Liver (tissue), 3 donors: ENCODE results near the gene CARS1.

ENCODE experiments used
- CTCF ChIP-seq: fragments of 150-350 bp; IDR thresholded peaks from 2 replicates; pipeline ENCODE4 v1.5.1; 2017; ENCODE audit warnings: improper control_type of control experiment, low read depth, low read length; ENCODE audit not compliant: missing input control
- EGR1 ChIP-seq, 2 donors: IDR thresholded peaks; 2 replicates each; pipeline ENCODE4 v1.6.1; 2016 to 2018; ENCODE audit warnings: antibody characterized with exemption in 2 of 2, low read depth in 2 of 2
- FOXA1 ChIP-seq: IDR thresholded peaks from 2 replicates; pipeline ENCODE4 v1.6.1; 2016; ENCODE audit warnings: antibody characterized with exemption
- GABPA ChIP-seq, 2 donors: IDR thresholded peaks in 1 of 2; conservative IDR thresholded peaks in 1 of 2; 2 replicates each; pipeline ENCODE4 v1.6.1; 2016; ENCODE audit warnings: antibody characterized with exemption in 2 of 2, mild to moderate bottlenecking in 1 of 2, moderate library complexity in 1 of 2
- HNF4A ChIP-seq, 2 donors: conservative IDR thresholded peaks; 2 replicates each; pipeline ENCODE4 v1.6.1; 2016; ENCODE audit warnings: antibody characterized with exemption in 2 of 2, mild to moderate bottlenecking in 2 of 2
- JUND ChIP-seq, 2 donors: IDR thresholded peaks; 2 replicates each; pipeline ENCODE4 v1.6.1; 2016; ENCODE audit warnings: antibody characterized with exemption in 2 of 2
- MAX ChIP-seq: IDR thresholded peaks from 2 replicates; pipeline ENCODE4 v1.6.1; 2016; ENCODE audit warnings: antibody characterized with exemption
- RAD21 ChIP-seq, 2 donors: IDR thresholded peaks; 2 replicates each; pipeline ENCODE4 v1.6.1; 2016; ENCODE audit warnings: antibody characterized with exemption in 2 of 2, mild to moderate bottlenecking in 2 of 2
- RXRA ChIP-seq, 2 donors: IDR thresholded peaks; 2 replicates each; pipeline ENCODE4 v1.6.1; 2017 to 2018; ENCODE audit warnings: antibody characterized with exemption in 2 of 2, mild to moderate bottlenecking in 1 of 2
- TAF1 ChIP-seq: conservative IDR thresholded peaks from 2 replicates; pipeline ENCODE4 v1.6.1; 2016; ENCODE audit warnings: antibody characterized with exemption, mild to moderate bottlenecking
- YY1 ChIP-seq: IDR thresholded peaks from 2 replicates; pipeline ENCODE4 v1.6.1; 2016; ENCODE audit warnings: antibody characterized with exemption, mild to moderate bottlenecking
- donor health status: healthy.
- donor health status: healthy.

- no peak for TF ChIP-seq FOXA1
- TF ChIP-seq EGR1 (IDR thresholded peaks at IDR 0.05; ENCODE audit: low read depth in 2 of 2) = no peak
- no peak for TF ChIP-seq TAF1
- TF ChIP-seq CTCF = no peak
- TF ChIP-seq JUND (IDR thresholded peaks at IDR 0.05) = no peak
- TF ChIP-seq GABPA (IDR thresholded peaks at IDR 0.05 in 1 of 2, conservative IDR thresholded peaks at IDR 0.05 in 1 of 2) = no peak
- TF ChIP-seq HNF4A (conservative IDR thresholded peaks at IDR 0.05) = no peak
- TF ChIP-seq MAX = no peak
- no peak for TF ChIP-seq RXRA (IDR thresholded peaks at IDR 0.05)
- no peak for TF ChIP-seq RAD21 (IDR thresholded peaks at IDR 0.05)
- no peak for TF ChIP-seq YY1
Measured at GRCh38 chr11:2968341-2968900, 88.8 kb downstream of the CARS1 start.
